H1 (cell line): Measurements from ENCODE around the gene GP9. TPM values are rescaled to one million over a fixed set of nuclear protein-coding genes. Genes with fewer than 3 reads are reported as not detected.

ENCODE experiments used
- CTCF ChIA-PET: fragments of 300-600 bp; sonication (Branson Sonifier 250); formaldehyde crosslinking; loops from one replicate; lab custom pipeline; 2021; ENCODE audit not compliant: partially characterized antibody; lab: Charles Lee
- POLR2A ChIA-PET: fragments of 300-600 bp; sonication (Branson Sonifier 250); formaldehyde crosslinking; loops from one replicate; lab custom pipeline; 2021; ENCODE audit warnings: inconsistent platforms; ENCODE audit not compliant: partially characterized antibody; lab: Charles Lee
- DNase-seq, 2 experiments: peaks; one replicate each; pipeline versions ENCODE4 v3.0.0 to v3.0.0-alpha.2; 2010 to 2022; ENCODE audit warnings: low spot score in 2 of 2, low read depth in 1 of 2, mixed read lengths in 1 of 2
- FAIRE-seq: peaks from 2 replicates; lab custom pipeline; 2011; peaks lifted over from hg19 to GRCh38; lab: Jason Lieb, UNC
- H2AFZ ChIP-seq: 2 replicates; pipeline ENCODE4 v1.8.1; 2012; ENCODE audit warnings: low read length, inconsistent platforms
- H2AK5ac ChIP-seq: 2 replicates; pipeline ENCODE4 v1.6.1; 2013; ENCODE audit warnings: low read depth, low read length
- H2BK120ac ChIP-seq: replicated peaks from 2 replicates; pipeline ENCODE3; 2013; ENCODE audit warnings: low read depth, low read length, inconsistent platforms
- H2BK12ac ChIP-seq: 2 replicates; pipeline ENCODE4 v1.6.1; 2013; ENCODE audit warnings: low read depth, low read length
- H2BK15ac ChIP-seq: 2 replicates; pipeline ENCODE4 v1.6.1; 2013; ENCODE audit warnings: low read length
- H2BK20ac ChIP-seq: 2 replicates; pipeline ENCODE4 v1.6.1; 2013; ENCODE audit warnings: low read length
- H2BK5ac ChIP-seq: 2 replicates; pipeline ENCODE4 v1.6.1; 2013; ENCODE audit warnings: low read depth, low read length
- H3K14ac ChIP-seq: 2 replicates; pipeline ENCODE4 v1.6.1; 2013; ENCODE audit warnings: inconsistent platforms; ENCODE audit not compliant: insufficient read length
- H3K18ac ChIP-seq: 2 replicates; pipeline ENCODE4 v1.6.1; 2013; ENCODE audit warnings: low read length; ENCODE audit errors: extremely low read depth
- H3K23ac ChIP-seq: 2 replicates; pipeline ENCODE4 v1.6.1; 2013; ENCODE audit warnings: inconsistent platforms; ENCODE audit not compliant: insufficient read length
- H3K23me2 ChIP-seq: 2 replicates; pipeline ENCODE4 v1.6.1; 2013; ENCODE audit warnings: low read depth, low read length
- H3K27ac ChIP-seq: 2 replicates; pipeline ENCODE4 v1.6.1; 2011; ENCODE audit warnings: low read depth, low read length, inconsistent platforms
- H3K27me3 ChIP-seq, 4 experiments: replicated peaks in 1 of 4; 1 replicate in 1 of 4; 2 replicates in 3 of 4; pipeline versions ENCODE4 v1.6.1 to v1.8.1; 2011 to 2013; ENCODE audit warnings: low read length in 3 of 4, mild to moderate bottlenecking in 3 of 4, inconsistent platforms in 2 of 4, mixed read lengths in 2 of 4, moderate library complexity in 1 of 4; ENCODE audit not compliant: control insufficient read depth in 3 of 4, insufficient read depth in 3 of 4; ENCODE audit errors: extremely low read depth in 1 of 4
- H3K36me3 ChIP-seq, 4 experiments: 2 replicates each; pipeline versions ENCODE4 v1.6.1 to v1.8.1; 2011 to 2013; ENCODE audit warnings: mild to moderate bottlenecking in 4 of 4, low read length in 3 of 4, moderate library complexity in 2 of 4, control low read depth in 1 of 4, inconsistent platforms in 1 of 4; ENCODE audit not compliant: insufficient read depth in 4 of 4, control insufficient read depth in 2 of 4
- H3K4ac ChIP-seq: replicated peaks from 2 replicates; pipeline ENCODE3; 2013; ENCODE audit warnings: low read length, low read depth, mixed read lengths, inconsistent platforms; ENCODE audit not compliant: insufficient read length
- H3K4me1 ChIP-seq, 4 experiments: replicated peaks in 1 of 4; 1 replicate in 1 of 4; 2 replicates in 3 of 4; pipeline versions ENCODE4 v1.6.1 to v1.8.1; 2011 to 2013; ENCODE audit warnings: low read length in 3 of 4, inconsistent platforms in 2 of 4, mixed read lengths in 1 of 4; ENCODE audit not compliant: insufficient read depth in 4 of 4, control insufficient read depth in 3 of 4
- H3K4me2 ChIP-seq, 2 experiments: 2 replicates each; pipeline versions ENCODE4 v1.6.1 to v1.8.1; 2011 to 2013; ENCODE audit warnings: low read depth in 2 of 2, low read length in 2 of 2, control low read depth in 1 of 2, inconsistent platforms in 1 of 2, mild to moderate bottlenecking in 1 of 2; ENCODE audit not compliant: insufficient read depth in 1 of 2
- H3K4me3 ChIP-seq, 4 experiments: fragments of 200-600, 300-600 bp in 1 of 4; sonication (generic), shearing (Covaris generic), sonication (Bioruptor Twin) in 1 of 4; 2 replicates each; pipeline versions ENCODE4 v1.5.1 to v1.8.1; 2011 to 2016; ENCODE audit warnings: low read length in 4 of 4, low read depth in 3 of 4, control low read depth in 2 of 4, inconsistent platforms in 2 of 4, mild to moderate bottlenecking in 2 of 4, mixed read lengths in 1 of 4, moderate library complexity in 1 of 4; ENCODE audit not compliant: insufficient read depth in 2 of 4; ENCODE audit errors: extremely low read depth in 1 of 4
- H3K56ac ChIP-seq: replicated peaks from 2 replicates; pipeline ENCODE3; 2013; ENCODE audit warnings: low read depth, mild to moderate bottlenecking, mixed read lengths, low read length, inconsistent platforms; ENCODE audit not compliant: insufficient read length
- H3K79me1 ChIP-seq: 2 replicates; pipeline ENCODE4 v1.6.1; 2013; ENCODE audit warnings: low read depth, low read length, control low read depth
- H3K79me2 ChIP-seq, 2 experiments: 2 replicates each; pipeline versions ENCODE4 v1.6.1 to v1.8.1; 2012 to 2013; ENCODE audit warnings: low read length in 2 of 2, mild to moderate bottlenecking in 2 of 2, inconsistent platforms in 1 of 2; ENCODE audit not compliant: insufficient read depth in 2 of 2, control insufficient read depth in 1 of 2
- H3K9ac ChIP-seq, 4 experiments: replicated peaks in 1 of 4; 1 replicate in 1 of 4; 2 replicates in 3 of 4; pipeline versions ENCODE4 v1.6.1 to v1.8.1; 2011 to 2013; ENCODE audit warnings: low read depth in 3 of 4, low read length in 3 of 4, control low read depth in 2 of 4, mild to moderate bottlenecking in 2 of 4, moderate library complexity in 2 of 4, inconsistent platforms in 1 of 4; ENCODE audit errors: extremely low read depth in 1 of 4
- H3K9me3 ChIP-seq, 2 experiments: 2 replicates each; pipeline versions ENCODE4 v1.6.1 to v1.8.1; 2012 to 2013; ENCODE audit warnings: mild to moderate bottlenecking in 2 of 2, moderate library complexity in 2 of 2, control low read depth in 1 of 2, inconsistent platforms in 1 of 2, low read depth in 1 of 2, low read length in 1 of 2, mixed read lengths in 1 of 2; ENCODE audit not compliant: insufficient read depth in 2 of 2
- H4K20me1 ChIP-seq, 2 experiments: replicated peaks in 1 of 2; 2 replicates each; pipeline versions ENCODE3 to v1.8.1; 2011 to 2013; ENCODE audit warnings: inconsistent platforms in 2 of 2, low read length in 2 of 2, mild to moderate bottlenecking in 1 of 2; ENCODE audit not compliant: insufficient read depth in 2 of 2, control insufficient read depth in 1 of 2
- H4K5ac ChIP-seq: 2 replicates; pipeline ENCODE4 v1.6.1; 2013; ENCODE audit warnings: low read length, low read depth, mixed read lengths, inconsistent platforms; ENCODE audit not compliant: insufficient read length
- H4K8ac ChIP-seq: 2 replicates; pipeline ENCODE4 v1.8.0; 2013; ENCODE audit warnings: mild to moderate bottlenecking, moderate library complexity, low read length, inconsistent platforms; ENCODE audit not compliant: insufficient read depth; ENCODE audit errors: extremely low read depth
- H4K91ac ChIP-seq: replicated peaks from 2 replicates; pipeline ENCODE3; 2013; ENCODE audit warnings: low read length, mixed read lengths, inconsistent platforms; ENCODE audit not compliant: insufficient read length
- CHD2 ChIP-seq: IDR thresholded peaks from 2 replicates; pipeline ENCODE4 v1.6.1; 2012; ENCODE audit warnings: low read length, improper control_type of control experiment
- KDM1A ChIP-seq: fragments of 200-600, 300-600 bp; sonication (generic); IDR thresholded peaks from 2 replicates; pipeline ENCODE4 v1.7.1; 2016; ENCODE audit warnings: mild to moderate bottlenecking, low read length, borderline replicate concordance
- POLR2A ChIP-seq, 2 experiments: IDR thresholded peaks; 1 replicate in 1 of 2; 2 replicates in 1 of 2; pipeline ENCODE4 v1.6.1; 2011; ENCODE audit warnings: low read depth in 2 of 2, low read length in 2 of 2, mild to moderate bottlenecking in 2 of 2; ENCODE audit errors: control extremely low read depth in 1 of 2
- RFX5 ChIP-seq: IDR thresholded peaks from 2 replicates; pipeline ENCODE4 v1.6.1; 2011; ENCODE audit warnings: low read depth, low read length, improper control_type of control experiment, borderline replicate concordance
- RXRA ChIP-seq: IDR thresholded peaks from 2 replicates; pipeline ENCODE4 v1.6.1; 2011; ENCODE audit warnings: low read depth, mild to moderate bottlenecking, low read length, moderate library complexity; ENCODE audit not compliant: insufficient read depth
- TAF1 ChIP-seq: IDR thresholded peaks from 2 replicates; pipeline ENCODE4 v1.6.1; 2011; ENCODE audit warnings: mild to moderate bottlenecking, low read depth, low read length
- WGBS, 2 experiments: shearing (Covaris generic) in 1 of 2; methylation state at CpG; one replicate each; pipeline versions ENCODE4 v1.1.6 to v1.1.7; 2013 to 2015; ENCODE audit warnings: low lambda C conversion rate in 2 of 2, mixed read lengths in 2 of 2, inconsistent platforms in 1 of 2, low coverage in 1 of 2, missing lambda C conversion rate in 1 of 2; ENCODE audit not compliant: insufficient replicate concordance in 2 of 2, insufficient coverage in 1 of 2, insufficient read length in 1 of 2; ENCODE audit errors: extremely low coverage in 1 of 2, missing lambda C conversion rate in 1 of 2; 5-methylcytosine and 5-hydroxymethylcytosine counted together
- polyA plus RNA-seq, 7 experiments: library from polyadenylated mRNA; depleted of rRNA in 3 of 7; stranded (reverse) in 5 of 7; unstranded in 2 of 7; fragments of >200 nt in 5 of 7; fragments of 200-250 nt in 2 of 7; gene quantifications; 1 replicate in 5 of 7; 2 replicates in 1 of 7; 4 replicates in 1 of 7; pipeline versions ENCODE4 v1.2.1 to v1.2.3, GENCODE V29; 2011 to 2013; ENCODE audit warnings: missing spikeins in 2 of 7, mixed read lengths in 2 of 7
- total RNA-seq: library from RNA; stranded (reverse); fragmentation: NEBNext Ultra II Directional; extraction: Animal tissue kit (Norgen Biotek cat#: 25700); gene quantifications from 2 replicates; pipeline ENCODE4 v1.2.1, GENCODE V29; 2021

The GP9 gene
- total and polyA plus RNA-seq, 2 of the 8 experiments (the other 6 are each of a cell fraction or from before 2014, with no cell fraction given), result not detected

- Histone ChIP-seq H3K27me3 (peaks cover 0 to 4% (median 0%) of the 10 kb centered on the region in 4 experiments; a peak in 1 of 7 replicates), H2AFZ (no peak overlapping the region), H2BK120ac (no peak overlapping the region), H3K79me1 (no peaks in the 10 kb centered on the region), H2BK12ac (no peak overlapping the region), H3K14ac (no peak overlapping the region), H3K18ac (no peak overlapping the region), H3K23ac (no peak overlapping the region), H4K8ac (no peak overlapping the region), H3K79me2 (no peaks in the 10 kb centered on the region), H3K56ac (no peak overlapping the region), H3K27ac (no peak overlapping the region), H3K9me3 (no peaks in the 10 kb centered on the region), H3K4me3 (no peak overlapping the region), H2BK20ac (no peak overlapping the region), H4K5ac (no peak overlapping the region), H3K36me3 (no peaks in the 10 kb centered on the region), H3K23me2 (no peaks in the 10 kb centered on the region), H3K4ac (no peak overlapping the region), H3K4me1 (peaks cover 0 to 7% (median 1%) of the 10 kb centered on the region in 4 experiments; a peak in 2 of 7 replicates), H2BK15ac (no peak overlapping the region), H3K9ac (no peak overlapping the region), H4K20me1 (no peaks in the 10 kb centered on the region), H2AK5ac (no peak overlapping the region), H3K4me2 (no peak overlapping the region), H4K91ac (no peak overlapping the region), H2BK5ac (no peak overlapping the region)
- CTCF ChIA-PET, result interaction anchor here (1.0 to 10.0 kb wide), 2 partner anchors 9 to 48 kb away, joined by 5 to 58 read pairs; no protein-coding TSS in a partner anchor
- POLR2A ChIA-PET, result no interaction called here
- TF ChIP-seq CHD2 (no peak), POLR2A (IDR thresholded peaks at IDR 0.05; ENCODE audit: control extremely low read depth in 1 of 2, low read depth in 2 of 2, low read length in 2 of 2) (no peak), TAF1 (no peak), RXRA (no peak), KDM1A (no peak), RFX5 (no peak)
- DNase-seq (no peak), FAIRE-seq (no peak)
- 85% methylated on average over 9 of the region's 9 CpGs; no CpG with 5 or more reads in 1 of the 2 experiments for WGBS, 2 experiments
Observed at GRCh38 chr3:129018751-129019150, 41.8 kb upstream of the GP9 start.
